ENCODE results near the gene MIOX.

The MIOX gene

GRCh38 chr22:50522806-50523438, 36.3 kb downstream of the MIOX start:
- H3K4me3 ChIP-seq (ENCODE audit: low read depth, low read length): no peak overlapping the region
- in situ Hi-C loops (cut with HindIII; ENCODE audit: low sequenced_read_pairs): no loop called here
- no peak for DNase-seq (ENCODE audit: low read depth, low spot score)
- TF ChIP-seq CTCF (IDR thresholded peaks at IDR 0.05; ENCODE audit: low read depth, low read length): no peak

GRCh38 chr22:50523458-50523805, 36.8 kb downstream of the MIOX start:
- in situ Hi-C loops (cut with HindIII; ENCODE audit: low sequenced_read_pairs): no loop called here
- no peak overlapping the region for H3K4me3 ChIP-seq (ENCODE audit: low read depth, low read length)

GRCh38 chr22:50523806-50524675, 37.4 kb downstream of the MIOX start:
- peak overlapping the region; percentile 72 for H3K4me3 ChIP-seq (ENCODE audit: low read depth, low read length)
- DNase-seq (ENCODE audit: low read depth, low spot score): no peak
- no peak for TF ChIP-seq CTCF (IDR thresholded peaks at IDR 0.05; ENCODE audit: low read depth, low read length)
- in situ Hi-C loops (cut with HindIII; ENCODE audit: low sequenced_read_pairs): no loop called here

More at GRCh38 chr22:50523458-50523805, 36.8 kb downstream of the MIOX start:
- no peak for TF ChIP-seq CTCF (IDR thresholded peaks at IDR 0.05; ENCODE audit: low read depth, low read length)
- no peak for DNase-seq (ENCODE audit: low read depth, low spot score)

GRCh38 chr22:50524676-50525103, 38.0 kb downstream of the MIOX start:
- no peak for TF ChIP-seq CTCF (IDR thresholded peaks at IDR 0.05; ENCODE audit: low read depth, low read length)
- DNase-seq (ENCODE audit: low read depth, low spot score): peak; percentile 12
- in situ Hi-C loops (cut with HindIII; ENCODE audit: low sequenced_read_pairs): no loop called here
- peak overlapping the region; percentile 72 for H3K4me3 ChIP-seq (ENCODE audit: low read depth, low read length)

GRCh38 chr22:50525104-50525857, 38.6 kb downstream of the MIOX start, which contains the start of gene SCO2:
Gene SCO2 (minus strand): TSS chr22:50525598. CDS start chr22:50524411, 1,187 bp downstream.
- in situ Hi-C loops (cut with HindIII; ENCODE audit: low sequenced_read_pairs): no loop called here
- peak; percentile 59 for TF ChIP-seq CTCF (IDR thresholded peaks at IDR 0.05; ENCODE audit: low read depth, low read length)
- peak; percentile 97 for DNase-seq (ENCODE audit: low read depth, low spot score)
- H3K4me3 ChIP-seq (ENCODE audit: low read depth, low read length): peak within 1 kb of the TSS; percentile 72

- peak overlapping the region; percentile 72 for H3K4me3 ChIP-seq (ENCODE audit: low read depth, low read length)
- DNase-seq (ENCODE audit: low read depth, low spot score): no peak
- in situ Hi-C loops (cut with HindIII; ENCODE audit: low sequenced_read_pairs): no loop called here
- TF ChIP-seq CTCF (IDR thresholded peaks at IDR 0.05; ENCODE audit: low read depth, low read length): no peak
Measured at GRCh38 chr22:50525858-50526107, 39.1 kb downstream of the MIOX start.
